ENCODE results near the gene TRIM46. TPM values are rescaled to one million over a fixed set of nuclear protein-coding genes. Genes with fewer than 3 reads are reported as not detected.

TRIM46 gene
- total and polyA plus RNA-seq, 8 donors, result 0.19 to 4.1 (median 0.39) TPM

- peaks cover 24 to 51% (median 29%) of the 10 kb centered on the region in 3 donors for H3K4me1 ChIP-seq
- H3K27me3 ChIP-seq, result no peaks in the 10 kb centered on the region
- H3K4me3 ChIP-seq, result peak overlapping the region; percentile 29 to 63 (median 50)
- FAIRE-seq (no peak), ATAC-seq (peak in 2 of 4 donors; percentile 1 to 2), DNase-seq (peak in 3 of 6 donors; percentile 47 to 54 (median 52))
- H3K9me3 ChIP-seq, result no peaks in the 10 kb centered on the region
- no peak for TF ChIP-seq CTCF (IDR thresholded peaks at IDR 0.05)
- intact Hi-C loops (cut with DNase I), result no loop called here
- 16 to 28% methylated on average over 6 of the region's 6 CpGs for WGBS, 2 donors
- peaks cover 0 to 25% (median 16%) of the 10 kb centered on the region in 3 donors for H3K36me3 ChIP-seq
- peak overlapping the region in 3 of 4 donors; percentile 98 to 99 (median 99) for H3K27ac ChIP-seq
Observed at GRCh38 chr1:155136748-155137147, 36.9 kb upstream of the TRIM46 start.

- H3K36me3 ChIP-seq, result peaks cover 0 to 19% (median 10%) of the 10 kb centered on the region in 3 donors
- WGBS, 2 donors, result 72 to 76% methylated on average over 6 of the region's 6 CpGs
- H3K9me3 ChIP-seq, result no peaks in the 10 kb centered on the region
- TF ChIP-seq CTCF (IDR thresholded peaks at IDR 0.05), result no peak
- intact Hi-C loops (cut with DNase I), result no loop called here
- H3K4me3 ChIP-seq, result peak overlapping the region in 2 of 4 donors; percentile 54 to 63
- peaks cover 19 to 45% (median 29%) of the 10 kb centered on the region in 3 donors for H3K4me1 ChIP-seq
- ATAC-seq, result no peak
- peak in 1 of 6 donors; percentile 20 for DNase-seq
- no peak for FAIRE-seq
- H3K27ac ChIP-seq, result peak overlapping the region in 3 of 4 donors; percentile 98 to 99 (median 99)
- no peaks in the 10 kb centered on the region for H3K27me3 ChIP-seq
Observed at GRCh38 chr1:155137154-155137949, 36.3 kb upstream of the TRIM46 start.

GRCh38 chr1:155139895-155140629 lies 33.6 kb upstream of the TRIM46 start, which contains the start of gene DPM3:
DPM3 (minus strand) TSS chr1:155140531; CDS start chr1:155140240, 291 bp downstream.
- no peak for TF ChIP-seq CTCF (IDR thresholded peaks at IDR 0.05)
- Histone ChIP-seq H3K27ac (peak within 1 kb of the TSS; percentile 51 to 90 (median 78)), H3K9me3 (no peaks in the 10 kb centered on the region), H3K4me3 (peak within 1 kb of the TSS; percentile 31 to 74 (median 64)), H3K27me3 (no peaks in the 10 kb centered on the region), H3K36me3 (no peaks in the 10 kb centered on the region), H3K4me1 (peaks cover 5 to 22% (median 11%) of the 10 kb centered on the region in 3 donors)
- DNase-seq, result peak; percentile 82 to 95 (median 88)
- 1% methylated on average over 39 to 42 of the region's 42 CpGs for WGBS, 2 donors
- peak; percentile 58 to 79 (median 78) for ATAC-seq
- intact Hi-C loops (cut with DNase I), result no loop called here
- FAIRE-seq, result no peak

GRCh38 chr1:155140630-155140953 lies 33.1 kb upstream of the TRIM46 start:
- no peak for TF ChIP-seq CTCF (IDR thresholded peaks at IDR 0.05)
- no peaks in the 10 kb centered on the region for H3K9me3 ChIP-seq

More at GRCh38 chr1:155140630-155140953, 33.1 kb upstream of the TRIM46 start:
- Histone ChIP-seq H3K27ac (no peak overlapping the region), H3K4me1 (peaks cover 5 to 20% (median 8%) of the 10 kb centered on the region in 3 donors), H3K27me3 (no peaks in the 10 kb centered on the region), H3K4me3 (peak overlapping the region; percentile 31 to 74 (median 64)), H3K36me3 (no peaks in the 10 kb centered on the region)
- ATAC-seq (no peak), DNase-seq (no peak), FAIRE-seq (no peak)
- 2 to 4% methylated on average over 11 of the region's 11 CpGs for WGBS, 2 donors
- intact Hi-C loops (cut with DNase I), result no loop called here
